H1 (cell line): ENCODE measurements around the gene ATP6V0E2. TPM values are rescaled to one million over a fixed set of nuclear protein-coding genes. Genes with fewer than 3 reads are reported as not detected.

Source experiments
- CTCF ChIA-PET: fragments of 300-600 bp; sonication (Branson Sonifier 250); formaldehyde crosslinking; loops from one replicate; lab custom pipeline; 2021; ENCODE audit not compliant: partially characterized antibody; lab: Charles Lee
- POLR2A ChIA-PET: fragments of 300-600 bp; sonication (Branson Sonifier 250); formaldehyde crosslinking; loops from one replicate; lab custom pipeline; 2021; ENCODE audit warnings: inconsistent platforms; ENCODE audit not compliant: partially characterized antibody; lab: Charles Lee
- DNase-seq, 2 experiments: peaks; one replicate each; pipeline versions ENCODE4 v3.0.0 to v3.0.0-alpha.2; 2010 to 2022; ENCODE audit warnings: low spot score in 2 of 2, low read depth in 1 of 2, mixed read lengths in 1 of 2
- FAIRE-seq: peaks from 2 replicates; lab custom pipeline; 2011; peaks lifted over from hg19 to GRCh38; lab: Jason Lieb, UNC
- H2AFZ ChIP-seq: 2 replicates; pipeline ENCODE4 v1.8.1; 2012; ENCODE audit warnings: low read length, inconsistent platforms
- H2AK5ac ChIP-seq: 2 replicates; pipeline ENCODE4 v1.6.1; 2013; ENCODE audit warnings: low read depth, low read length
- H2BK120ac ChIP-seq: replicated peaks from 2 replicates; pipeline ENCODE3; 2013; ENCODE audit warnings: low read depth, low read length, inconsistent platforms
- H2BK12ac ChIP-seq: 2 replicates; pipeline ENCODE4 v1.6.1; 2013; ENCODE audit warnings: low read depth, low read length
- H2BK15ac ChIP-seq: 2 replicates; pipeline ENCODE4 v1.6.1; 2013; ENCODE audit warnings: low read length
- H2BK20ac ChIP-seq: 2 replicates; pipeline ENCODE4 v1.6.1; 2013; ENCODE audit warnings: low read length
- H2BK5ac ChIP-seq: 2 replicates; pipeline ENCODE4 v1.6.1; 2013; ENCODE audit warnings: low read depth, low read length
- H3K14ac ChIP-seq: 2 replicates; pipeline ENCODE4 v1.6.1; 2013; ENCODE audit warnings: inconsistent platforms; ENCODE audit not compliant: insufficient read length
- H3K18ac ChIP-seq: 2 replicates; pipeline ENCODE4 v1.6.1; 2013; ENCODE audit warnings: low read length; ENCODE audit errors: extremely low read depth
- H3K23ac ChIP-seq: 2 replicates; pipeline ENCODE4 v1.6.1; 2013; ENCODE audit warnings: inconsistent platforms; ENCODE audit not compliant: insufficient read length
- H3K23me2 ChIP-seq: 2 replicates; pipeline ENCODE4 v1.6.1; 2013; ENCODE audit warnings: low read depth, low read length
- H3K27ac ChIP-seq: 2 replicates; pipeline ENCODE4 v1.6.1; 2011; ENCODE audit warnings: low read depth, low read length, inconsistent platforms
- H3K27me3 ChIP-seq, 4 experiments: replicated peaks in 1 of 4; 1 replicate in 1 of 4; 2 replicates in 3 of 4; pipeline versions ENCODE4 v1.6.1 to v1.8.1; 2011 to 2013; ENCODE audit warnings: low read length in 3 of 4, mild to moderate bottlenecking in 3 of 4, inconsistent platforms in 2 of 4, mixed read lengths in 2 of 4, moderate library complexity in 1 of 4; ENCODE audit not compliant: control insufficient read depth in 3 of 4, insufficient read depth in 3 of 4; ENCODE audit errors: extremely low read depth in 1 of 4
- H3K36me3 ChIP-seq, 4 experiments: 2 replicates each; pipeline versions ENCODE4 v1.6.1 to v1.8.1; 2011 to 2013; ENCODE audit warnings: mild to moderate bottlenecking in 4 of 4, low read length in 3 of 4, moderate library complexity in 2 of 4, control low read depth in 1 of 4, inconsistent platforms in 1 of 4; ENCODE audit not compliant: insufficient read depth in 4 of 4, control insufficient read depth in 2 of 4
- H3K4ac ChIP-seq: replicated peaks from 2 replicates; pipeline ENCODE3; 2013; ENCODE audit warnings: low read length, low read depth, mixed read lengths, inconsistent platforms; ENCODE audit not compliant: insufficient read length
- H3K4me1 ChIP-seq, 4 experiments: replicated peaks in 1 of 4; 1 replicate in 1 of 4; 2 replicates in 3 of 4; pipeline versions ENCODE4 v1.6.1 to v1.8.1; 2011 to 2013; ENCODE audit warnings: low read length in 3 of 4, inconsistent platforms in 2 of 4, mixed read lengths in 1 of 4; ENCODE audit not compliant: insufficient read depth in 4 of 4, control insufficient read depth in 3 of 4
- H3K4me2 ChIP-seq, 2 experiments: 2 replicates each; pipeline versions ENCODE4 v1.6.1 to v1.8.1; 2011 to 2013; ENCODE audit warnings: low read depth in 2 of 2, low read length in 2 of 2, control low read depth in 1 of 2, inconsistent platforms in 1 of 2, mild to moderate bottlenecking in 1 of 2; ENCODE audit not compliant: insufficient read depth in 1 of 2
- H3K4me3 ChIP-seq, 4 experiments: fragments of 200-600, 300-600 bp in 1 of 4; sonication (generic), shearing (Covaris generic), sonication (Bioruptor Twin) in 1 of 4; 2 replicates each; pipeline versions ENCODE4 v1.5.1 to v1.8.1; 2011 to 2016; ENCODE audit warnings: low read length in 4 of 4, low read depth in 3 of 4, control low read depth in 2 of 4, inconsistent platforms in 2 of 4, mild to moderate bottlenecking in 2 of 4, mixed read lengths in 1 of 4, moderate library complexity in 1 of 4; ENCODE audit not compliant: insufficient read depth in 2 of 4; ENCODE audit errors: extremely low read depth in 1 of 4
- H3K56ac ChIP-seq: replicated peaks from 2 replicates; pipeline ENCODE3; 2013; ENCODE audit warnings: low read depth, mild to moderate bottlenecking, mixed read lengths, low read length, inconsistent platforms; ENCODE audit not compliant: insufficient read length
- H3K79me1 ChIP-seq: 2 replicates; pipeline ENCODE4 v1.6.1; 2013; ENCODE audit warnings: low read depth, low read length, control low read depth
- H3K79me2 ChIP-seq, 2 experiments: 2 replicates each; pipeline versions ENCODE4 v1.6.1 to v1.8.1; 2012 to 2013; ENCODE audit warnings: low read length in 2 of 2, mild to moderate bottlenecking in 2 of 2, inconsistent platforms in 1 of 2; ENCODE audit not compliant: insufficient read depth in 2 of 2, control insufficient read depth in 1 of 2
- H3K9ac ChIP-seq, 4 experiments: replicated peaks in 1 of 4; 1 replicate in 1 of 4; 2 replicates in 3 of 4; pipeline versions ENCODE4 v1.6.1 to v1.8.1; 2011 to 2013; ENCODE audit warnings: low read depth in 3 of 4, low read length in 3 of 4, control low read depth in 2 of 4, mild to moderate bottlenecking in 2 of 4, moderate library complexity in 2 of 4, inconsistent platforms in 1 of 4; ENCODE audit errors: extremely low read depth in 1 of 4
- H3K9me3 ChIP-seq, 2 experiments: 2 replicates each; pipeline versions ENCODE4 v1.6.1 to v1.8.1; 2012 to 2013; ENCODE audit warnings: mild to moderate bottlenecking in 2 of 2, moderate library complexity in 2 of 2, control low read depth in 1 of 2, inconsistent platforms in 1 of 2, low read depth in 1 of 2, low read length in 1 of 2, mixed read lengths in 1 of 2; ENCODE audit not compliant: insufficient read depth in 2 of 2
- H4K20me1 ChIP-seq, 2 experiments: replicated peaks in 1 of 2; 2 replicates each; pipeline versions ENCODE3 to v1.8.1; 2011 to 2013; ENCODE audit warnings: inconsistent platforms in 2 of 2, low read length in 2 of 2, mild to moderate bottlenecking in 1 of 2; ENCODE audit not compliant: insufficient read depth in 2 of 2, control insufficient read depth in 1 of 2
- H4K5ac ChIP-seq: 2 replicates; pipeline ENCODE4 v1.6.1; 2013; ENCODE audit warnings: low read length, low read depth, mixed read lengths, inconsistent platforms; ENCODE audit not compliant: insufficient read length
- H4K8ac ChIP-seq: 2 replicates; pipeline ENCODE4 v1.8.0; 2013; ENCODE audit warnings: mild to moderate bottlenecking, moderate library complexity, low read length, inconsistent platforms; ENCODE audit not compliant: insufficient read depth; ENCODE audit errors: extremely low read depth
- H4K91ac ChIP-seq: replicated peaks from 2 replicates; pipeline ENCODE3; 2013; ENCODE audit warnings: low read length, mixed read lengths, inconsistent platforms; ENCODE audit not compliant: insufficient read length
- BRCA1 ChIP-seq: IDR thresholded peaks from 2 replicates; pipeline ENCODE4 v1.6.1; 2012; ENCODE audit warnings: low read depth, low read length, improper control_type of control experiment
- EGR1 ChIP-seq: IDR thresholded peaks from 2 replicates; pipeline ENCODE4 v1.6.1; 2011; ENCODE audit warnings: low read depth, low read length, borderline replicate concordance
- MAX ChIP-seq: IDR thresholded peaks from 2 replicates; pipeline ENCODE4 v1.6.1; 2012; ENCODE audit warnings: inconsistent platforms
- RNF2 ChIP-seq: fragments of 200-900, 300-1000 bp; sonication (generic); IDR thresholded peaks from 2 replicates; pipeline ENCODE4 v1.7.1; 2016; ENCODE audit warnings: borderline replicate concordance, low read depth, mild to moderate bottlenecking, antibody characterized with exemption, low read length; ENCODE audit not compliant: poor library complexity, severe bottlenecking; ENCODE audit errors: missing control alignments
- SIN3A ChIP-seq, 2 experiments: IDR thresholded peaks in 1 of 2; conservative IDR thresholded peaks in 1 of 2; 2 replicates each; pipeline ENCODE4 v1.6.1; 2011 to 2012; ENCODE audit warnings: low read length in 2 of 2, improper control_type of control experiment in 1 of 2, low read depth in 1 of 2, mild to moderate bottlenecking in 1 of 2
- SUZ12 ChIP-seq: fragments of 200-600 bp; sonication (generic); IDR thresholded peaks from 2 replicates; pipeline ENCODE4 v1.6.1; 2012; ENCODE audit warnings: mild to moderate bottlenecking, inconsistent platforms, low read length, moderate library complexity, mixed read lengths
- TAF1 ChIP-seq: IDR thresholded peaks from 2 replicates; pipeline ENCODE4 v1.6.1; 2011; ENCODE audit warnings: mild to moderate bottlenecking, low read depth, low read length
- WGBS, 2 experiments: shearing (Covaris generic) in 1 of 2; methylation state at CpG; one replicate each; pipeline versions ENCODE4 v1.1.6 to v1.1.7; 2013 to 2015; ENCODE audit warnings: low lambda C conversion rate in 2 of 2, mixed read lengths in 2 of 2, inconsistent platforms in 1 of 2, low coverage in 1 of 2, missing lambda C conversion rate in 1 of 2; ENCODE audit not compliant: insufficient replicate concordance in 2 of 2, insufficient coverage in 1 of 2, insufficient read length in 1 of 2; ENCODE audit errors: extremely low coverage in 1 of 2, missing lambda C conversion rate in 1 of 2; 5-methylcytosine and 5-hydroxymethylcytosine counted together
- polyA plus RNA-seq, 7 experiments: library from polyadenylated mRNA; depleted of rRNA in 3 of 7; stranded (reverse) in 5 of 7; unstranded in 2 of 7; fragments of >200 nt in 5 of 7; fragments of 200-250 nt in 2 of 7; gene quantifications; 1 replicate in 5 of 7; 2 replicates in 1 of 7; 4 replicates in 1 of 7; pipeline versions ENCODE4 v1.2.1 to v1.2.3, GENCODE V29; 2011 to 2013; ENCODE audit warnings: missing spikeins in 2 of 7, mixed read lengths in 2 of 7
- total RNA-seq: library from RNA; stranded (reverse); fragmentation: NEBNext Ultra II Directional; extraction: Animal tissue kit (Norgen Biotek cat#: 25700); gene quantifications from 2 replicates; pipeline ENCODE4 v1.2.1, GENCODE V29; 2021

ATP6V0E2 gene
- total and polyA plus RNA-seq, 2 of the 8 experiments (the other 6 are each of a cell fraction or from before 2014, with no cell fraction given): 26.1 to 47.9 TPM

- Histone ChIP-seq H3K36me3 (no peaks in the 10 kb centered on the region; a peak in 1 of 8 replicates), H2AK5ac (no peak overlapping the region), H3K14ac (no peak overlapping the region), H3K4ac (no peak overlapping the region), H3K9me3 (no peaks in the 10 kb centered on the region), H4K20me1 (peaks cover 0 to 1% of the 10 kb centered on the region in 2 experiments), H2BK120ac (no peak overlapping the region), H4K8ac (no peak overlapping the region), H4K91ac (no peak overlapping the region), H3K79me2 (no peaks in the 10 kb centered on the region), H2AFZ (no peak overlapping the region), H2BK5ac (no peak overlapping the region), H2BK12ac (no peak overlapping the region), H3K27me3 (no peaks in the 10 kb centered on the region), H3K4me3 (no peak overlapping the region), H3K4me1 (peaks cover 5 to 9% (median 5%) of the 10 kb centered on the region in 4 experiments; a peak in 6 of 7 replicates), H3K79me1 (no peaks in the 10 kb centered on the region), H3K23ac (no peak overlapping the region), H2BK20ac (no peak overlapping the region), H3K9ac (no peak overlapping the region), H3K56ac (no peak overlapping the region), H4K5ac (peak overlapping the region; percentile 12), H3K27ac (no peak overlapping the region), H3K18ac (no peak overlapping the region), H3K4me2 (no peak overlapping the region), H3K23me2 (no peaks in the 10 kb centered on the region), H2BK15ac (no peak overlapping the region)
- DNase-seq (no peak), FAIRE-seq (no peak)
- WGBS, 2 experiments: 90% methylated on average over 4 of the region's 4 CpGs; no CpG with 5 or more reads in 1 of the 2 experiments
- POLR2A ChIA-PET: interaction anchor here (0.6 kb wide), 1 partner anchor 112 kb away, joined by 3 read pairs; no protein-coding TSS in a partner anchor
- CTCF ChIA-PET: interaction anchor here (0.7 to 7.0 kb wide), 20 partner anchors 9 to 161 kb away, joined by 3 to 68 read pairs (median 4); no protein-coding TSS in a partner anchor
- TF ChIP-seq SUZ12 (no peak), BRCA1 (no peak), RNF2 (no peak), SIN3A (conservative IDR thresholded peaks at IDR 0.05 in 1 of 2, IDR thresholded peaks at IDR 0.05 in 1 of 2; ENCODE audit: low read depth in 1 of 2, low read length in 2 of 2) (no peak), EGR1 (no peak), TAF1 (no peak), MAX (no peak)
These were observed 10.2 kb downstream of the ATP6V0E2 start for GRCh38 chr7:149884016-149884415.
